Measurements from ENCODE around the gene MROH7. TPM values are rescaled to one million over a fixed set of nuclear protein-coding genes. Genes with fewer than 3 reads are reported as not detected.
"Not testable (repeated sequence)": the region's sequence is repeated elsewhere in the genome, so short reads cannot be mapped to it uniquely, and the experiment has no call there.

MROH7 gene
- total RNA-seq, 1 donor from 2014 or later, result 0.16 TPM

GRCh38 chr1:54615531-54616279 is 25.9 kb upstream of the MROH7 start:
- Mint-ChIP-seq H3K4me1 (ENCODE audit: low read depth) (no peaks in the 10 kb centered on the region), H3K9me3 (no peaks in the 10 kb centered on the region), H3K27ac (no peak overlapping the region), H3K27me3 (ENCODE audit: low read depth) (no peaks in the 10 kb centered on the region), H3K4me3 (ENCODE audit: low read depth) (no peak overlapping the region), H3K36me3 (ENCODE audit: low read depth) (no peaks in the 10 kb centered on the region)
- intact Hi-C loops (cut with micrococcal nuclease), result no loop called here
- DNase-seq (ENCODE audit: low spot score), result no peak

- Mint-ChIP-seq H3K4me1 (ENCODE audit: low read depth) (no peaks in the 10 kb centered on the region), H3K27ac (no peak overlapping the region), H3K27me3 (ENCODE audit: low read depth) (no peaks in the 10 kb centered on the region), H3K36me3 (ENCODE audit: low read depth) (no peaks in the 10 kb centered on the region), H3K9me3 (no peaks in the 10 kb centered on the region), H3K4me3 (ENCODE audit: low read depth) (no peak overlapping the region)
- no peak for DNase-seq (ENCODE audit: low spot score)
- intact Hi-C loops (cut with micrococcal nuclease), result no loop called here
These were observed 21.8 kb upstream of the MROH7 start for GRCh38 chr1:54619749-54620148.

GRCh38 chr1:54623216-54624007 is 18.2 kb upstream of the MROH7 start, which contains the start of gene FAM151A:
FAM151A (minus strand) TSS chr1:54623525; CDS start chr1:54623395, 130 bp downstream.
- no peaks in the 10 kb centered on the region for H3K36me3 Mint-ChIP-seq (ENCODE audit: low read depth)
- no peak within 1 kb of the TSS for H3K27ac Mint-ChIP-seq
- no peaks in the 10 kb centered on the region for H3K27me3 Mint-ChIP-seq (ENCODE audit: low read depth)
- no peaks in the 10 kb centered on the region for H3K4me1 Mint-ChIP-seq (ENCODE audit: low read depth)
- no peak for DNase-seq (ENCODE audit: low spot score)
- intact Hi-C loops (cut with micrococcal nuclease), result no loop called here
- H3K4me3 Mint-ChIP-seq (ENCODE audit: low read depth), result no peak within 1 kb of the TSS
- H3K9me3 Mint-ChIP-seq, result no peaks in the 10 kb centered on the region

GRCh38 chr1:54624466-54625464 is 16.8 kb upstream of the MROH7 start:
- no peak overlapping the region for H3K27ac Mint-ChIP-seq
- intact Hi-C loops (cut with micrococcal nuclease), result no loop called here
- H3K36me3 Mint-ChIP-seq (ENCODE audit: low read depth), result no peaks in the 10 kb centered on the region
- no peaks in the 10 kb centered on the region for H3K4me1 Mint-ChIP-seq (ENCODE audit: low read depth)
- DNase-seq (ENCODE audit: low spot score), result no peak
- H3K4me3 Mint-ChIP-seq (ENCODE audit: low read depth), result no peak overlapping the region
- no peaks in the 10 kb centered on the region for H3K9me3 Mint-ChIP-seq
- H3K27me3 Mint-ChIP-seq (ENCODE audit: low read depth), result no peaks in the 10 kb centered on the region

GRCh38 chr1:54627196-54627595 is 14.4 kb upstream of the MROH7 start:
- Mint-ChIP-seq H3K4me3 (ENCODE audit: low read depth) (no peak overlapping the region), H3K9me3 (no peaks in the 10 kb centered on the region), H3K36me3 (ENCODE audit: low read depth) (no peaks in the 10 kb centered on the region), H3K4me1 (ENCODE audit: low read depth) (no peaks in the 10 kb centered on the region), H3K27ac (no peak overlapping the region), H3K27me3 (ENCODE audit: low read depth) (peaks cover 1% of the 10 kb centered on the region)
- intact Hi-C loops (cut with micrococcal nuclease), result no loop called here
- DNase-seq (ENCODE audit: low spot score), result no peak

GRCh38 chr1:54635804-54636203 is 5.8 kb upstream of the MROH7 start:
- H3K4me1 Mint-ChIP-seq (ENCODE audit: low read depth); H3K27ac Mint-ChIP-seq; DNase-seq (ENCODE audit: low spot score); H3K9me3 Mint-ChIP-seq; H3K4me3 Mint-ChIP-seq (ENCODE audit: low read depth); H3K36me3 Mint-ChIP-seq (ENCODE audit: low read depth); intact Hi-C loops (cut with micrococcal nuclease): not testable (repeated sequence)
- peaks cover 10% of the 10 kb centered on the region for H3K27me3 Mint-ChIP-seq (ENCODE audit: low read depth)

- intact Hi-C loops (cut with micrococcal nuclease); H3K9me3 Mint-ChIP-seq; H3K4me3 Mint-ChIP-seq (ENCODE audit: low read depth); H3K27ac Mint-ChIP-seq; H3K36me3 Mint-ChIP-seq (ENCODE audit: low read depth); DNase-seq (ENCODE audit: low spot score); H3K4me1 Mint-ChIP-seq (ENCODE audit: low read depth): not testable (repeated sequence)
- peaks cover 10% of the 10 kb centered on the region for H3K27me3 Mint-ChIP-seq (ENCODE audit: low read depth)
These were observed 4.8 kb upstream of the MROH7 start for GRCh38 chr1:54636461-54637446.

- Mint-ChIP-seq H3K4me1 (ENCODE audit: low read depth) (no peaks in the 10 kb centered on the region), H3K36me3 (ENCODE audit: low read depth) (no peaks in the 10 kb centered on the region), H3K27me3 (ENCODE audit: low read depth) (peaks cover 7% of the 10 kb centered on the region), H3K9me3 (peaks cover 7% of the 10 kb centered on the region), H3K27ac (no peak overlapping the region), H3K4me3 (ENCODE audit: low read depth) (no peak overlapping the region)
- intact Hi-C loops (cut with micrococcal nuclease), result no loop called here
- DNase-seq (ENCODE audit: low spot score), result no peak
These were observed 1.2 kb upstream of the MROH7 start for GRCh38 chr1:54640361-54640760.

- Mint-ChIP-seq H3K4me1 (ENCODE audit: low read depth) (no peaks in the 10 kb centered on the region), H3K4me3 (ENCODE audit: low read depth) (no peak overlapping the region), H3K36me3 (ENCODE audit: low read depth) (no peaks in the 10 kb centered on the region), H3K27me3 (ENCODE audit: low read depth) (peaks cover 7% of the 10 kb centered on the region), H3K9me3 (peaks cover 7% of the 10 kb centered on the region), H3K27ac (no peak overlapping the region)
- intact Hi-C loops (cut with micrococcal nuclease), result no loop called here
- no peak for DNase-seq (ENCODE audit: low spot score)
These were observed 2.1 kb downstream of the MROH7 start for GRCh38 chr1:54643736-54644135.

GRCh38 chr1:54645806-54646676 is 4.5 kb downstream of the MROH7 start:
- Mint-ChIP-seq H3K27ac (no peak overlapping the region), H3K4me3 (ENCODE audit: low read depth) (no peak overlapping the region), H3K27me3 (ENCODE audit: low read depth) (peaks cover 3% of the 10 kb centered on the region), H3K36me3 (ENCODE audit: low read depth) (no peaks in the 10 kb centered on the region), H3K4me1 (ENCODE audit: low read depth) (no peaks in the 10 kb centered on the region), H3K9me3 (peaks cover 7% of the 10 kb centered on the region)
- no peak for DNase-seq (ENCODE audit: low spot score)
- intact Hi-C loops (cut with micrococcal nuclease), result no loop called here

Measured in activated T-helper 2 cell treated with anti-CD3 and anti-CD28 coated beads, Interferon-gamma antibody, Interleukin-2, Interleukin-4, amounts not matched to agents 10 μg/mL and 5 μg/mL and 100 μg/mL, durations not matched to agents 14 hours and 24 hours and 36 hours (primary cell).